CD4-positive, alpha-beta memory T cell (primary cell): ENCODE data around the gene MTG1. TPM values are rescaled to one million over a fixed set of nuclear protein-coding genes. Genes with fewer than 3 reads are reported as not detected.

Experiments used
- CTCF ChIA-PET: fragments of 350-600 bp; sonication (Branson Sonifier 250); formaldehyde crosslinking; loops from one replicate; lab custom pipeline; 2021; ENCODE audit warnings: inconsistent platforms; ENCODE audit not compliant: partially characterized antibody; lab: Charles Lee
- POLR2A ChIA-PET: fragments of 350-600 bp; sonication (Branson Sonifier 250); formaldehyde crosslinking; loops from one replicate; lab custom pipeline; 2021; ENCODE audit not compliant: partially characterized antibody; lab: Charles Lee
- DNase-seq, 5 donors: peaks; one replicate each; pipeline versions ENCODE4 v3.0.0 to v3.0.0-alpha.2; 2020 to 2022; ENCODE audit warnings: mixed read lengths in 1 of 5
- H3K27ac ChIP-seq: one replicate; pipeline ENCODE4 v1.7.0; 2013; ENCODE audit warnings: low read depth, low read length
- H3K27me3 ChIP-seq: 2 replicates; pipeline ENCODE4 v1.7.0; 2013; ENCODE audit warnings: mild to moderate bottlenecking, low read length, moderate library complexity; ENCODE audit not compliant: insufficient read depth
- H3K36me3 ChIP-seq: 2 replicates; pipeline ENCODE4 v1.7.0; 2013; ENCODE audit warnings: mild to moderate bottlenecking, low read length, moderate library complexity; ENCODE audit not compliant: insufficient read depth
- H3K4me1 ChIP-seq: 2 replicates; pipeline ENCODE4 v1.7.0; 2013; ENCODE audit warnings: mild to moderate bottlenecking, low read length, moderate library complexity; ENCODE audit not compliant: insufficient read depth
- H3K4me3 ChIP-seq, 2 donors: one replicate each; pipeline ENCODE4 v1.7.0; 2013; ENCODE audit warnings: low read length in 2 of 2, mild to moderate bottlenecking in 1 of 2
- H3K9me3 ChIP-seq, 2 donors: one replicate each; pipeline ENCODE4 v1.7.0; 2013; ENCODE audit warnings: low read length in 2 of 2, control low read depth in 1 of 2; ENCODE audit not compliant: control insufficient read depth in 1 of 2
- H3K27ac Mint-ChIP-seq, 7 donors: one replicate each; pipeline ENCODE4 v1.8.0; 2020 to 2021; ENCODE audit warnings: mixed read lengths in 7 of 7, mild to moderate bottlenecking in 6 of 7, inconsistent platforms in 3 of 7, moderate library complexity in 3 of 7
- H3K27me3 Mint-ChIP-seq, 2 donors: one replicate each; pipeline ENCODE4 v1.8.0; 2020 to 2021; ENCODE audit warnings: mixed read lengths in 2 of 2
- H3K36me3 Mint-ChIP-seq, 2 donors: one replicate each; pipeline ENCODE4 v1.8.0; 2020 to 2021; ENCODE audit warnings: mixed read lengths in 2 of 2, inconsistent platforms in 1 of 2, mild to moderate bottlenecking in 1 of 2
- H3K4me1 Mint-ChIP-seq, 4 donors: one replicate each; pipeline ENCODE4 v1.8.0; 2020 to 2021; ENCODE audit warnings: mixed read lengths in 4 of 4, mild to moderate bottlenecking in 1 of 4
- H3K4me3 Mint-ChIP-seq, 8 donors: one replicate each; pipeline ENCODE4 v1.8.0; 2020 to 2021; ENCODE audit warnings: mixed read lengths in 8 of 8, mild to moderate bottlenecking in 7 of 8, moderate library complexity in 6 of 8, inconsistent platforms in 3 of 8
- H3K9me3 Mint-ChIP-seq, 8 donors: one replicate each; pipeline ENCODE4 v1.8.0; 2020 to 2021; ENCODE audit warnings: mixed read lengths in 8 of 8, mild to moderate bottlenecking in 5 of 8, inconsistent platforms in 3 of 8, moderate library complexity in 1 of 8
- intact Hi-C: fragments of 100-400 bp; cut with micrococcal nuclease; formaldehyde crosslinking; loops from one replicate; pipeline ENCODE4 v1.15.1; 2023
- polyA plus RNA-seq, 2 donors: library from polyadenylated mRNA; unstranded; fragments of 300-500 nt; fragmentation: Illumina TruSeq; gene quantifications; one replicate each; pipeline ENCODE4 v1.2.3, GENCODE V29; 2021
- total RNA-seq, 2 experiments: library from RNA; stranded (reverse); gene quantifications; one replicate each; pipeline ENCODE4 v1.2.3, GENCODE V29; 2021

Gene MTG1
- total and polyA plus RNA-seq, 4 experiments from 2014 or later = 32.6 to 65.4 (median 50.9) TPM

GRCh38 chr10:133359554-133359971 is 34.4 kb upstream of the MTG1 start:
- Mint-ChIP-seq H3K9me3 (no peaks in the 10 kb centered on the region), H3K4me1 (peaks cover 0 to 9% (median 5%) of the 10 kb centered on the region in 4 donors), H3K27ac (peak overlapping the region in 5 of 7 donors; percentile 19 to 62 (median 50)), H3K27me3 (no peaks in the 10 kb centered on the region), H3K36me3 (peaks cover 3 to 13% of the 10 kb centered on the region in 2 donors), H3K4me3 (no peak overlapping the region)
- no peak overlapping the region for H3K27ac ChIP-seq
- no peaks in the 10 kb centered on the region for H3K36me3 ChIP-seq
- ChIA-PET POLR2A (interaction anchor here (5.3 kb wide), 1 partner anchor 30 kb away, joined by 38 read pairs; no protein-coding TSS in a partner anchor), CTCF (interaction anchor here (1.1 to 1.3 kb wide), 2 partner anchors 18 to 30 kb away, joined by 3 to 4 read pairs; no protein-coding TSS in a partner anchor)
- no peaks in the 10 kb centered on the region for H3K9me3 ChIP-seq
- H3K4me1 ChIP-seq = peaks cover 8% of the 10 kb centered on the region
- no peaks in the 10 kb centered on the region for H3K27me3 ChIP-seq
- DNase-seq = peak in 4 of 5 donors; percentile 39 to 50 (median 48)
- intact Hi-C loops = loop anchor here (2.0 to 5.0 kb wide), 2 partner anchors 23 to 33 kb away; partner anchors contain the start of genes CALY and MTG1
- H3K4me3 ChIP-seq = no peak overlapping the region

- Mint-ChIP-seq H3K9me3 (no peaks in the 10 kb centered on the region), H3K27me3 (no peaks in the 10 kb centered on the region), H3K4me3 (no peak overlapping the region), H3K4me1 (peaks cover 0 to 9% (median 5%) of the 10 kb centered on the region in 4 donors), H3K27ac (peak overlapping the region in 5 of 7 donors; percentile 31 to 62 (median 38)), H3K36me3 (peaks cover 6 to 16% of the 10 kb centered on the region in 2 donors)
- H3K4me1 ChIP-seq = peaks cover 8% of the 10 kb centered on the region
- intact Hi-C loops = loop anchor here (2.0 to 5.0 kb wide), 2 partner anchors 23 to 32 kb away; partner anchors contain the start of genes CALY and MTG1
- H3K4me3 ChIP-seq = no peak overlapping the region
- ChIA-PET CTCF (no interaction called here), POLR2A (interaction anchor here (5.3 kb wide), 1 partner anchor 30 kb away, joined by 38 read pairs; no protein-coding TSS in a partner anchor)
- DNase-seq = peak in 1 of 5 donors; percentile 25
- no peaks in the 10 kb centered on the region for H3K36me3 ChIP-seq
- no peaks in the 10 kb centered on the region for H3K27me3 ChIP-seq
- H3K27ac ChIP-seq = no peak overlapping the region
- no peaks in the 10 kb centered on the region for H3K9me3 ChIP-seq
Observed at GRCh38 chr10:133359972-133360610, 33.9 kb upstream of the MTG1 start.

- no peak overlapping the region for H3K4me3 ChIP-seq
- Mint-ChIP-seq H3K4me3 (peak overlapping the region in 1 of 8 donors; percentile 40), H3K9me3 (no peaks in the 10 kb centered on the region), H3K27me3 (no peaks in the 10 kb centered on the region), H3K27ac (peak overlapping the region in 4 of 7 donors; percentile 6 to 89 (median 66)), H3K4me1 (peaks cover 0 to 7% (median 5%) of the 10 kb centered on the region in 4 donors), H3K36me3 (peaks cover 6 to 21% of the 10 kb centered on the region in 2 donors)
- H3K27me3 ChIP-seq = no peaks in the 10 kb centered on the region
- intact Hi-C loops = no loop called here
- POLR2A ChIA-PET = interaction anchor here (0.8 to 2.0 kb wide), 4 partner anchors 12 to 28 kb away, joined by 3 to 8 read pairs (median 7); partner anchors contain the start of genes ECHS1 and PAOX
- CTCF ChIA-PET = interaction anchor here (1.2 to 1.8 kb wide), 2 partner anchors 16 to 32 kb away, joined by 3 to 6 read pairs; no protein-coding TSS in a partner anchor
- peaks cover 6% of the 10 kb centered on the region for H3K4me1 ChIP-seq
- no peaks in the 10 kb centered on the region for H3K9me3 ChIP-seq
- no peaks in the 10 kb centered on the region for H3K36me3 ChIP-seq
- no peak overlapping the region for H3K27ac ChIP-seq
- DNase-seq = no peak
Observed at GRCh38 chr10:133361227-133361626, 32.7 kb upstream of the MTG1 start.

- H3K27ac ChIP-seq = no peak overlapping the region
- H3K4me3 ChIP-seq = no peak overlapping the region
- no peaks in the 10 kb centered on the region for H3K9me3 ChIP-seq
- H3K9me3 Mint-ChIP-seq = no peaks in the 10 kb centered on the region
- ChIA-PET CTCF (interaction anchor here (1.2 to 1.8 kb wide), 2 partner anchors 16 to 32 kb away, joined by 3 to 6 read pairs; no protein-coding TSS in a partner anchor), POLR2A (interaction anchor here (0.8 to 2.0 kb wide), 4 partner anchors 11 to 28 kb away, joined by 3 to 8 read pairs (median 7); partner anchors contain the start of genes ECHS1 and PAOX)
- no peaks in the 10 kb centered on the region for H3K27me3 Mint-ChIP-seq
- peaks cover 6 to 22% of the 10 kb centered on the region in 2 donors for H3K36me3 Mint-ChIP-seq
- intact Hi-C loops = no loop called here
- peaks cover 0 to 7% (median 4%) of the 10 kb centered on the region in 4 donors for H3K4me1 Mint-ChIP-seq
- peak overlapping the region; percentile 8 to 89 (median 48) for H3K27ac Mint-ChIP-seq
- H3K4me3 Mint-ChIP-seq = peak overlapping the region in 3 of 8 donors; percentile 15 to 40 (median 21)
- no peaks in the 10 kb centered on the region for H3K36me3 ChIP-seq
- no peaks in the 10 kb centered on the region for H3K27me3 ChIP-seq
- DNase-seq = no peak
- no peaks in the 10 kb centered on the region for H3K4me1 ChIP-seq
Observed at GRCh38 chr10:133361773-133362441, 32.0 kb upstream of the MTG1 start.

- Histone ChIP-seq H3K9me3 (no peaks in the 10 kb centered on the region), H3K4me1 (no peaks in the 10 kb centered on the region), H3K27ac (no peak overlapping the region), H3K4me3 (no peak overlapping the region), H3K27me3 (no peaks in the 10 kb centered on the region), H3K36me3 (no peaks in the 10 kb centered on the region)
- intact Hi-C loops = no loop called here
- ChIA-PET POLR2A (no interaction called here), CTCF (interaction anchor here (1.5 kb wide), 1 partner anchor 9 kb away, joined by 3 read pairs; no protein-coding TSS in a partner anchor)
- H3K9me3 Mint-ChIP-seq = no peaks in the 10 kb centered on the region
- H3K4me1 Mint-ChIP-seq = peaks cover 0 to 7% (median 4%) of the 10 kb centered on the region in 4 donors
- peaks cover 9 to 24% of the 10 kb centered on the region in 2 donors for H3K36me3 Mint-ChIP-seq
- no peaks in the 10 kb centered on the region for H3K27me3 Mint-ChIP-seq
- peak overlapping the region in 1 of 7 donors; percentile 68 for H3K27ac Mint-ChIP-seq
- DNase-seq = no peak
- no peak overlapping the region for H3K4me3 Mint-ChIP-seq
Observed at GRCh38 chr10:133362846-133363245, 31.1 kb upstream of the MTG1 start.

GRCh38 chr10:133364645-133365431 is 29.1 kb upstream of the MTG1 start:
- Mint-ChIP-seq H3K27ac (peak overlapping the region in 1 of 7 donors; percentile 5), H3K27me3 (no peaks in the 10 kb centered on the region), H3K4me3 (no peak overlapping the region), H3K36me3 (peaks cover 22 to 37% of the 10 kb centered on the region in 2 donors), H3K9me3 (no peaks in the 10 kb centered on the region), H3K4me1 (peaks cover 0 to 10% (median 4%) of the 10 kb centered on the region in 4 donors)
- intact Hi-C loops = no loop called here
- CTCF ChIA-PET = no interaction called here
- no peak overlapping the region for H3K4me3 ChIP-seq
- no peak for DNase-seq
- POLR2A ChIA-PET = interaction anchor here (1.6 kb wide), 1 partner anchor 24 kb away, joined by 4 read pairs; no protein-coding TSS in a partner anchor
- no peaks in the 10 kb centered on the region for H3K27me3 ChIP-seq
- no peaks in the 10 kb centered on the region for H3K9me3 ChIP-seq
- no peaks in the 10 kb centered on the region for H3K4me1 ChIP-seq
- no peak overlapping the region for H3K27ac ChIP-seq
- peaks cover 8% of the 10 kb centered on the region for H3K36me3 ChIP-seq
